ENCODE results near the gene DSCAM. TPM values are rescaled to one million over a fixed set of nuclear protein-coding genes. Genes with fewer than 3 reads are reported as not detected.

Gene DSCAM
- total RNA-seq, 1 donor from 2014 or later: not detected

- Histone ChIP-seq H3K4me3 (no peak overlapping the region), H3K27ac (no peak overlapping the region), H3K9me3 (no peaks in the 10 kb centered on the region), H3K4me1 (no peaks in the 10 kb centered on the region), H3K27me3 (no peaks in the 10 kb centered on the region), H3K36me3 (no peaks in the 10 kb centered on the region)
- no peak for TF ChIP-seq CTCF (IDR thresholded peaks at IDR 0.05)
- intact Hi-C loops (cut with DNase I): no loop called here
- DNase-seq (ENCODE audit: low spot score in 2 of 2): no peak
Measured at GRCh38 chr21:40194185-40194980, 652.6 kb downstream of the DSCAM start.

GRCh38 chr21:40191616-40192015 is 655.3 kb downstream of the DSCAM start:
- Histone ChIP-seq H3K9me3 (no peaks in the 10 kb centered on the region), H3K27ac (no peak overlapping the region), H3K4me1 (no peaks in the 10 kb centered on the region), H3K36me3 (no peaks in the 10 kb centered on the region), H3K27me3 (no peaks in the 10 kb centered on the region), H3K4me3 (no peak overlapping the region)
- TF ChIP-seq CTCF (IDR thresholded peaks at IDR 0.05): no peak
- no peak for DNase-seq (ENCODE audit: low spot score in 2 of 2)
- intact Hi-C loops (cut with DNase I): no loop called here

- Histone ChIP-seq H3K4me3 (no peak overlapping the region), H3K36me3 (no peaks in the 10 kb centered on the region), H3K4me1 (no peaks in the 10 kb centered on the region), H3K27me3 (no peaks in the 10 kb centered on the region), H3K9me3 (no peaks in the 10 kb centered on the region), H3K27ac (no peak overlapping the region)
- DNase-seq (ENCODE audit: low spot score in 2 of 2): no peak
- intact Hi-C loops (cut with DNase I): no loop called here
- no peak for TF ChIP-seq CTCF (IDR thresholded peaks at IDR 0.05)
Measured at GRCh38 chr21:40191196-40191595, 655.8 kb downstream of the DSCAM start.

- no peak for TF ChIP-seq CTCF (IDR thresholded peaks at IDR 0.05)
- no peaks in the 10 kb centered on the region for H3K36me3 ChIP-seq
- no peaks in the 10 kb centered on the region for H3K9me3 ChIP-seq
- no peak for DNase-seq (ENCODE audit: low spot score in 2 of 2)
- H3K27me3 ChIP-seq: no peaks in the 10 kb centered on the region
- no peak overlapping the region for H3K4me3 ChIP-seq
- no peaks in the 10 kb centered on the region for H3K4me1 ChIP-seq
- H3K27ac ChIP-seq: no peak overlapping the region
- intact Hi-C loops (cut with DNase I): no loop called here
Measured at GRCh38 chr21:40187946-40188654, 658.9 kb downstream of the DSCAM start.

GRCh38 chr21:40187244-40187643 is 659.7 kb downstream of the DSCAM start:
- Histone ChIP-seq H3K27ac (no peak overlapping the region), H3K27me3 (no peaks in the 10 kb centered on the region), H3K36me3 (no peaks in the 10 kb centered on the region), H3K4me1 (no peaks in the 10 kb centered on the region), H3K4me3 (no peak overlapping the region), H3K9me3 (no peaks in the 10 kb centered on the region)
- DNase-seq (ENCODE audit: low spot score in 2 of 2): no peak
- no peak for TF ChIP-seq CTCF (IDR thresholded peaks at IDR 0.05)
- intact Hi-C loops (cut with DNase I): no loop called here
